ENCODE data around the gene GNG12. TPM values are rescaled to one million over a fixed set of nuclear protein-coding genes. Genes with fewer than 3 reads are reported as not detected.

Gene GNG12
- total and polyA plus RNA-seq, 9 of the 15 experiments (the other 6 are each of a cell fraction or from before 2014, with no cell fraction given): 2.6 to 6.0 (median 4.1) TPM

DNA sequence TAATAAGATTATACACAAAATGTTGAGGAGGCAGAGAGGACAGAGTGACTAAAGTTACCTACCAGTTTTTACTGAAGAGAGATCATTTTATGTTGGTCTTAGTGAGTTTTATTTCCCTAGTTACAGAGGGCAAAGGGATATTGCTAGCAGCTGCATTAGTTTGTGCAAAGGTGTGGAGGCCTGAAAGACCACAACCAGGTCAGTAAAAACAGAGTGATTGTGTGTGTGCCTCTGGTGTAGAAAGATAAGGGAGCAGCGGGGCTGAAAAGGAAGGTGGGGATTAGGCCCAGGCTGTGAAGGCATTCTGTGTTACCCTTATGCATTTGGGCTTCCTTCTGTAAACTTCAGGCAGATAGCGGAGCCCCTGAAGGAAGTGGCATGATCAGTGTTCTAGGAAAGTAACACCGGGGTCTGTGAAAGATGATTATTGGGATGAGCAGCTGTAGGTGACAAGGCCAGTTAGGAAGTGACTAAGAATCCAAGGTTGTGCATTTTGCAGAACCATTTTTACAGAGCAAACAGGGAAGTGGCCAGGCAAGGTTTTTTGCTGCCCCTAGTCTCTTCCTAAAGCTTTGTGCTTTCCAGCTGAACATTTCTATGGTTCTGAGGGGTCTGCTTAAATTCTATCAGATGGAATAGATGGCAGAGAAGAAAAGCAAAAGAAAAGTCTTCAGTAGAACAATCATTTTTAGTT, 144.6 kb downstream of the GNG12 start (continued):
- TF ChIP-seq, protein P1, sequence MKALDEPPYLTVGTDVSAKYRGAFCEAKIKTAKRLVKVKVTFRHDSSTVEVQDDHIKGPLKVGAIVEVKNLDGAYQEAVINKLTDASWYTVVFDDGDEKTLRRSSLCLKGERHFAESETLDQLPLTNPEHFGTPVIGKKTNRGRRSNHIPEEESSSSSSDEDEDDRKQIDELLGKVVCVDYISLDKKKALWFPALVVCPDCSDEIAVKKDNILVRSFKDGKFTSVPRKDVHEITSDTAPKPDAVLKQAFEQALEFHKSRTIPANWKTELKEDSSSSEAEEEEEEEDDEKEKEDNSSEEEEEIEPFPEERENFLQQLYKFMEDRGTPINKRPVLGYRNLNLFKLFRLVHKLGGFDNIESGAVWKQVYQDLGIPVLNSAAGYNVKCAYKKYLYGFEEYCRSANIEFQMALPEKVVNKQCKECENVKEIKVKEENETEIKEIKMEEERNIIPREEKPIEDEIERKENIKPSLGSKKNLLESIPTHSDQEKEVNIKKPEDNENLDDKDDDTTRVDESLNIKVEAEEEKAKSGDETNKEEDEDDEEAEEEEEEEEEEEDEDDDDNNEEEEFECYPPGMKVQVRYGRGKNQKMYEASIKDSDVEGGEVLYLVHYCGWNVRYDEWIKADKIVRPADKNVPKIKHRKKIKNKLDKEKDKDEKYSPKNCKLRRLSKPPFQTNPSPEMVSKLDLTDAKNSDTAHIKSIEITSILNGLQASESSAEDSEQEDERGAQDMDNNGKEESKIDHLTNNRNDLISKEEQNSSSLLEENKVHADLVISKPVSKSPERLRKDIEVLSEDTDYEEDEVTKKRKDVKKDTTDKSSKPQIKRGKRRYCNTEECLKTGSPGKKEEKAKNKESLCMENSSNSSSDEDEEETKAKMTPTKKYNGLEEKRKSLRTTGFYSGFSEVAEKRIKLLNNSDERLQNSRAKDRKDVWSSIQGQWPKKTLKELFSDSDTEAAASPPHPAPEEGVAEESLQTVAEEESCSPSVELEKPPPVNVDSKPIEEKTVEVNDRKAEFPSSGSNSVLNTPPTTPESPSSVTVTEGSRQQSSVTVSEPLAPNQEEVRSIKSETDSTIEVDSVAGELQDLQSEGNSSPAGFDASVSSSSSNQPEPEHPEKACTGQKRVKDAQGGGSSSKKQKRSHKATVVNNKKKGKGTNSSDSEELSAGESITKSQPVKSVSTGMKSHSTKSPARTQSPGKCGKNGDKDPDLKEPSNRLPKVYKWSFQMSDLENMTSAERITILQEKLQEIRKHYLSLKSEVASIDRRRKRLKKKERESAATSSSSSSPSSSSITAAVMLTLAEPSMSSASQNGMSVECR (CRISPR knock-in tag; IDR thresholded peaks at IDR 0.05): peak; percentile 48
- TF ChIP-seq MYNN (IDR thresholded peaks at IDR 0.05) (peak; percentile 87), MYNN (CRISPR knock-in tag; IDR thresholded peaks at IDR 0.05) (no peak), HEY1 (CRISPR knock-in tag; IDR thresholded peaks at IDR 0.05; ENCODE audit: borderline replicate concordance) (no peak), SP2 (IDR thresholded peaks at IDR 0.05; ENCODE audit: extremely low read depth, low read depth, low read length, poor library complexity, severe bottlenecking) (no peak), ETS2 (tag; IDR thresholded peaks at IDR 0.05; ENCODE audit: borderline replicate concordance, poor library complexity, severe bottlenecking) (no peak), POLR2H (tag; IDR thresholded peaks at IDR 0.05; ENCODE audit: low read depth) (no peak), RUNX1 (IDR thresholded peaks at IDR 0.05; ENCODE audit: low read depth) (0 out of 2 replicates have a peak, but pooled peaks have one; percentile 71), CEBPB (tag; IDR thresholded peaks at IDR 0.05) (no peak), ELK3 (CRISPR knock-in tag; IDR thresholded peaks at IDR 0.05) (0 out of 2 replicates have a peak, but pooled peaks have one; percentile 66), NFE2L1 (tag; IDR thresholded peaks at IDR 0.05; ENCODE audit: borderline replicate concordance, low read depth) (no peak), DMBX1 (CRISPR knock-in tag; IDR thresholded peaks at IDR 0.05; ENCODE audit: borderline replicate concordance) (no peak; the same call in 1 of the 2 replicates), CSDE1 (IDR thresholded peaks at IDR 0.05) (0 out of 4 replicates have a peak, but pooled peaks of 1 of the 2 experiments have one; percentile 29), RFX5 (IDR thresholded peaks at IDR 0.05; ENCODE audit: low read depth, low read length) (no peak)
- TF ChIP-seq, protein P2, sequence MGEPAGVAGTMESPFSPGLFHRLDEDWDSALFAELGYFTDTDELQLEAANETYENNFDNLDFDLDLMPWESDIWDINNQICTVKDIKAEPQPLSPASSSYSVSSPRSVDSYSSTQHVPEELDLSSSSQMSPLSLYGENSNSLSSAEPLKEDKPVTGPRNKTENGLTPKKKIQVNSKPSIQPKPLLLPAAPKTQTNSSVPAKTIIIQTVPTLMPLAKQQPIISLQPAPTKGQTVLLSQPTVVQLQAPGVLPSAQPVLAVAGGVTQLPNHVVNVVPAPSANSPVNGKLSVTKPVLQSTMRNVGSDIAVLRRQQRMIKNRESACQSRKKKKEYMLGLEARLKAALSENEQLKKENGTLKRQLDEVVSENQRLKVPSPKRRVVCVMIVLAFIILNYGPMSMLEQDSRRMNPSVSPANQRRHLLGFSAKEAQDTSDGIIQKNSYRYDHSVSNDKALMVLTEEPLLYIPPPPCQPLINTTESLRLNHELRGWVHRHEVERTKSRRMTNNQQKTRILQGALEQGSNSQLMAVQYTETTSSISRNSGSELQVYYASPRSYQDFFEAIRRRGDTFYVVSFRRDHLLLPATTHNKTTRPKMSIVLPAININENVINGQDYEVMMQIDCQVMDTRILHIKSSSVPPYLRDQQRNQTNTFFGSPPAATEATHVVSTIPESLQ (CRISPR knock-in tag; IDR thresholded peaks at IDR 0.05): no peak; the same call in 1 of the 2 replicates

All from K562 (cell line).